ENCODE measurements around the gene RASSF4. TPM values are rescaled to one million over a fixed set of nuclear protein-coding genes. Genes with fewer than 3 reads are reported as not detected.

Gene RASSF4
- total and polyA plus RNA-seq, 2 donors (not counting 3 experiments of a cell fraction or from before 2014, with no cell fraction given), result 7.6 to 8.2 TPM

DNA sequence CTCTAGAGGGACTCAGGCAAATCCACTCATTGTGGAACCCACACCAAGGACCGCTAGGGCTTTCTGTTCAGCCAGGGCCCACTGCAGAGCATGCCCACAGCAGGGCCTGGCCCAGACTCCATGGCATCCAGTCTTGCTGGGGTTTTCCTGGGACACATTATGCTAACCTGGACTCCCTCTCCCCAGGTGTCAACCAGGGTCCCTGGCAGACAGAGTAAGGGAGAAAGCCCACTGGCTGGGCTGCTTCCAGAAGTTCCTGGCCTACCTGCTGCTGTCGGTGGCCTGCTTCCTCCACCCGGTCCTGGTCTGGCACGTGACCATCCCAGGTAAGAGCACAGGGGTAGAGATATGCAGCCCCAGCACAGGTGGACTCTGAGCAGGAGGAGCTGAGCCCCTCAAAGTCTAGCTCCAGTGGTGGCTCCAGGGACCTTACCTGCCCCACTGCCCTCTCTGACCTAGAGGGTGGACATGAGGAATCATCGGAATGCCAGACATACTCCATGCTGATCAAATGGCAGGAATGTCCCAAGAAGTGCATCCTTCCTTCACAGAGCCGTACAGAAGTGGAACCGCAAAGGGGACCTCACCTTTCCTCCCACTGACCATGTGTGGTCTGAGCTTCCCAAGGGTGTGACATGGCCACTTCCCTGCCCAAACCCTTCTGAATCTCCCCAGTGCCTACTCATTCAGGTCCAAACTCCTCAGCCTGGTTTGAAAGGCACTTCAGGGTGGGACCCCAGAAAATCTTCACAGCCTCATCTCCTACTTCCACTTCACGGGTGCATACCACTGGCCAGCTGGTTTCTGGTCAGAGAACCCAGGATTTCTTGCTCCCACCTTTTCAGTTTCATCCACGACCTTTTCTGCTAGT lies 25.9 kb upstream of the RASSF4 start:
- Histone ChIP-seq H3K27me3 (ENCODE audit: control insufficient read depth in 2 of 2, insufficient read depth in 2 of 2, low read length in 2 of 2) (no peaks in the 10 kb centered on the region), H2AFZ (ENCODE audit: low read depth, low read length) (no peak overlapping the region), H3K9me1 (replicated peaks; ENCODE audit: control insufficient read depth, extremely low read depth, insufficient read depth, low read length) (no peaks in the 10 kb centered on the region), H3K9ac (replicated peaks; ENCODE audit: extremely low read depth, insufficient read depth, low read length) (no peak overlapping the region), H3K9me3 (replicated peaks; ENCODE audit: control insufficient read depth, insufficient read depth, low read length) (no peaks in the 10 kb centered on the region), H3K4me2 (ENCODE audit: insufficient read depth, low read length) (no peak overlapping the region), H3K27ac (ENCODE audit: insufficient read depth, low read depth, low read length) (no peak overlapping the region), H3K4me3 (replicated peaks in 1 of 3; ENCODE audit: insufficient read depth in 1 of 3, low read depth in 1 of 3, low read length in 3 of 3) (no peak overlapping the region), H3K36me3 (ENCODE audit: control insufficient read depth in 2 of 2, extremely low read depth in 1 of 2, insufficient read depth in 2 of 2, low read length in 2 of 2) (no peaks in the 10 kb centered on the region), H4K20me1 (replicated peaks; ENCODE audit: control insufficient read depth, extremely low read depth, insufficient read depth, low read length) (no peaks in the 10 kb centered on the region), H3K79me2 (ENCODE audit: control insufficient read depth, insufficient read depth, low read length) (no peaks in the 10 kb centered on the region), H3K4me1 (ENCODE audit: control insufficient read depth, extremely low read depth, insufficient read depth, low read length) (no peaks in the 10 kb centered on the region)
- intact Hi-C loops (cut with micrococcal nuclease) (loop anchor here (2.0 kb wide), 2 partner anchors 75 to 301 kb away; no protein-coding TSS in a partner anchor), dilution Hi-C loops (cut with MboI; ENCODE audit: extremely low pct_ligation_motif_present, low sequenced_read_pairs) (no loop called here)
- POLR2A ChIA-PET, result interaction anchor here (1.6 kb wide), 1 partner anchor 45 kb away, joined by 5 read pairs; the partner anchor contains the start of gene DEPP1
- CTCF ChIA-PET, result interaction anchor here (0.7 to 4.8 kb wide), 26 partner anchors 8 to 316 kb away, joined by 3 to 62 read pairs (median 7); partner anchors contain the start of genes DEPP1, RASSF4 and ZNF22
- BruUV-seq (replicated peaks), result no TSS peak
- no peak for DNase-seq (ENCODE audit: low read depth, low spot score)
- no peak for TF ChIP-seq MYC (IDR thresholded peaks at IDR 0.05; ENCODE audit: low read depth, low read length)
- FAIRE-seq, result no peak

- ChIA-PET POLR2A (no interaction called here), CTCF (interaction anchor here (1.1 to 4.8 kb wide), 6 partner anchors 10 to 301 kb away, joined by 3 to 62 read pairs (median 10); partner anchors contain the start of gene ZNF22)
- no peaks in the 10 kb centered on the region for H3K79me2 ChIP-seq (ENCODE audit: control insufficient read depth, insufficient read depth, low read length)
- H3K27ac ChIP-seq (ENCODE audit: insufficient read depth, low read depth, low read length), result no peak overlapping the region
- no peaks in the 10 kb centered on the region for H3K4me1 ChIP-seq (ENCODE audit: control insufficient read depth, extremely low read depth, insufficient read depth, low read length)
- TF ChIP-seq EZH2 (IDR thresholded peaks at IDR 0.05; ENCODE audit: borderline replicate concordance, low read depth, low read length, severe bottlenecking) (no peak), POLR2A (IDR thresholded peaks at IDR 0.05; ENCODE audit: low read depth, low read length) (no peak), POLR2AphosphoS5 (IDR thresholded peaks at IDR 0.05; ENCODE audit: insufficient read depth, low read depth, low read length) (no peak)
- H3K9me1 ChIP-seq (replicated peaks; ENCODE audit: control insufficient read depth, extremely low read depth, insufficient read depth, low read length), result no peaks in the 10 kb centered on the region
- no peaks in the 10 kb centered on the region for H3K9me3 ChIP-seq (replicated peaks; ENCODE audit: control insufficient read depth, insufficient read depth, low read length)
- H3K4me2 ChIP-seq (ENCODE audit: insufficient read depth, low read length), result no peak overlapping the region
- H3K27me3 ChIP-seq (ENCODE audit: control insufficient read depth in 2 of 2, insufficient read depth in 2 of 2, low read length in 2 of 2), result no peaks in the 10 kb centered on the region
- BruUV-seq (replicated peaks), result no TSS peak
- no peak overlapping the region for H2AFZ ChIP-seq (ENCODE audit: low read depth, low read length)
- no peaks in the 10 kb centered on the region for H4K20me1 ChIP-seq (replicated peaks; ENCODE audit: control insufficient read depth, extremely low read depth, insufficient read depth, low read length)
- intact Hi-C loops (cut with micrococcal nuclease) (no loop called here), dilution Hi-C loops (cut with MboI; ENCODE audit: extremely low pct_ligation_motif_present, low sequenced_read_pairs) (no loop called here)
- DNase-seq (ENCODE audit: low read depth, low spot score), result no peak
- no peak overlapping the region for H3K9ac ChIP-seq (replicated peaks; ENCODE audit: extremely low read depth, insufficient read depth, low read length)
- FAIRE-seq, result no peak
- no peak overlapping the region for H3K4me3 ChIP-seq (replicated peaks in 1 of 3; ENCODE audit: insufficient read depth in 1 of 3, low read depth in 1 of 3, low read length in 3 of 3)
- no peaks in the 10 kb centered on the region for H3K36me3 ChIP-seq (ENCODE audit: control insufficient read depth in 2 of 2, extremely low read depth in 1 of 2, insufficient read depth in 2 of 2, low read length in 2 of 2)
Observed at GRCh38 chr10:44934416-44935200, 25.0 kb upstream of the RASSF4 start.
